PC-3 (cell line): ENCODE measurements around the gene MED1. TPM values are rescaled to one million over a fixed set of nuclear protein-coding genes. Genes with fewer than 3 reads are reported as not detected.

Experiments used
- ATAC-seq: fragments of 200-7000 bp; cut with Tn5 transposase; 2 replicates; pipeline ENCODE4 v1.9.1; 2020; ENCODE audit warnings: mild to moderate bottlenecking, moderate library complexity
- BruUV-seq: library from RNA; stranded (reverse); fragments of 400-500 nt; replicated peaks from 2 replicates; lab custom pipeline; 2021; lab: Mats Ljungman, UMichigan
- CTCF ChIA-PET: fragments of 300-600 bp; sonication (Branson Sonifier 250); formaldehyde crosslinking; loops from one replicate; lab custom pipeline; 2022; ENCODE audit warnings: antibody characterized with exemption; lab: Charles Lee
- POLR2A ChIA-PET: fragments of 300-600 bp; sonication (Branson Sonifier 250); formaldehyde crosslinking; loops from one replicate; lab custom pipeline; 2022; ENCODE audit warnings: antibody characterized with exemption; ENCODE audit not compliant: unreplicated experiment; lab: Charles Lee
- DNase-seq: peaks from one replicate; pipeline ENCODE4 v3.0.0-alpha.2; 2015
- H2AFZ ChIP-seq: fragments of 300-600 bp; sonication (generic); 2 replicates; pipeline ENCODE4 v1.6.0; 2016; ENCODE audit warnings: antibody characterized with exemption, low read length
- H3F3A ChIP-seq: fragments of 300-600 bp; sonication (generic); one replicate; pipeline ENCODE4 v1.6.0; 2017; ENCODE audit warnings: antibody characterized with exemption, low read length, control low read depth, mild to moderate bottlenecking; ENCODE audit not compliant: unreplicated experiment
- H3K27ac ChIP-seq: fragments of 300-600 bp; sonication (generic); 2 replicates; pipeline ENCODE4 v1.5.1; 2016; ENCODE audit warnings: mild to moderate bottlenecking, low read length
- H3K27me3 ChIP-seq: fragments of 300-600 bp; sonication (generic); 2 replicates; pipeline ENCODE4 v1.6.1; 2016; ENCODE audit warnings: low read length, mixed read lengths
- H3K36me3 ChIP-seq: fragments of 300-600 bp; sonication (generic); 2 replicates; pipeline ENCODE4 v1.6.1; 2016; ENCODE audit warnings: low read depth, mixed run types, low read length, mixed read lengths
- H3K4me1 ChIP-seq: fragments of 300-600 bp; sonication (generic); 2 replicates; pipeline ENCODE4 v1.5.1; 2016; ENCODE audit warnings: low read length; ENCODE audit not compliant: insufficient read depth
- H3K4me2 ChIP-seq: fragments of 300-600 bp; sonication (generic); 2 replicates; pipeline ENCODE4 v1.6.0; 2016; ENCODE audit warnings: low read length
- H3K4me3 ChIP-seq: fragments of 300-600 bp; sonication (generic); 2 replicates; pipeline ENCODE4 v1.5.1; 2016; ENCODE audit warnings: mild to moderate bottlenecking, low read length, mixed read lengths
- H3K79me2 ChIP-seq: fragments of 300-600 bp; sonication (generic); 2 replicates; pipeline ENCODE4 v1.6.1; 2017; ENCODE audit warnings: low read length, mixed read lengths
- H3K9ac ChIP-seq: fragments of 300-600 bp; sonication (generic); 2 replicates; pipeline ENCODE4 v1.6.0; 2016; ENCODE audit warnings: mild to moderate bottlenecking, low read length
- H3K9me2 ChIP-seq: fragments of 300-600 bp; sonication (generic); replicated peaks from 2 replicates; pipeline ENCODE4 v1.6.1; 2016; ENCODE audit warnings: mixed run types, low read length, mixed read lengths
- H3K9me3 ChIP-seq: fragments of 300-600 bp; sonication (generic); 2 replicates; pipeline ENCODE4 v1.6.1; 2016; ENCODE audit warnings: low read length, mixed read lengths
- H4K20me1 ChIP-seq: fragments of 300-600 bp; sonication (generic); 2 replicates; pipeline ENCODE4 v1.6.1; 2016; ENCODE audit warnings: low read length, mixed read lengths
- CTCF ChIP-seq: fragments of 300-600 bp; sonication (generic); conservative IDR thresholded peaks from 2 replicates; pipeline ENCODE4 v1.5.1; 2017; ENCODE audit warnings: antibody characterized with exemption, low read depth, mild to moderate bottlenecking, low read length
- EZH2 ChIP-seq: fragments of 300-600 bp; sonication (generic); IDR thresholded peaks from one replicate; pipeline ENCODE4 v1.6.1; 2017; ENCODE audit warnings: antibody characterized with exemption, mild to moderate bottlenecking, low read length; ENCODE audit not compliant: unreplicated experiment
- EZH2phosphoT487 ChIP-seq: fragments of 300-600 bp; sonication (generic); IDR thresholded peaks from 2 replicates; pipeline ENCODE4 v1.6.1; 2018; ENCODE audit warnings: mild to moderate bottlenecking, antibody characterized with exemption, low read length, borderline replicate concordance
- intact Hi-C: fragments of 100-400 bp; cut with micrococcal nuclease; formaldehyde crosslinking; loops from 2 replicates; pipeline ENCODE4 v1.9.0; 2023
- total RNA-seq: library from RNA; depleted of rRNA; stranded (reverse); fragments of >200 nt; gene quantifications from 2 replicates; pipeline ENCODE4 v1.2.3, GENCODE V29; 2014

MED1 gene
- total RNA-seq, 1 experiment from 2014 or later: 19.1 TPM

GRCh38 chr17:39461113-39461925 lies 10.3 kb upstream of the MED1 start, which contains the start of gene CDK12:
CDK12 (plus strand) TSS chr17:39461486; CDS start chr17:39462072, 586 bp downstream.
- no peak for TF ChIP-seq EZH2
- no peak for TF ChIP-seq EZH2phosphoT487
- no peak for TF ChIP-seq CTCF
- peak within 1 kb of the TSS; percentile 85 for H3K4me2 ChIP-seq
- H3K9ac ChIP-seq: peak within 1 kb of the TSS; percentile 99
- intact Hi-C loops: loop anchor here (5.0 kb wide), 1 partner anchor 59 kb away; the partner anchor contains the start of gene FBXL20
- H3K4me1 ChIP-seq: no peaks in the 10 kb centered on the region
- ATAC-seq: peak; percentile 81
- H3K9me3 ChIP-seq: no peaks in the 10 kb centered on the region
- H3K36me3 ChIP-seq: no peaks in the 10 kb centered on the region
- peak; percentile 99 for DNase-seq
- ChIA-PET POLR2A (interaction anchor here (0.6 to 1.9 kb wide), 8 partner anchors 10 to 853 kb away, joined by 3 to 68 read pairs (median 4); partner anchors contain the start of genes MED1 and RPL19), CTCF (interaction anchor here (0.7 kb wide), 1 partner anchor 162 kb away, joined by 3 read pairs; no protein-coding TSS in a partner anchor)
- no peaks in the 10 kb centered on the region for H3K9me2 ChIP-seq
- H4K20me1 ChIP-seq: peaks cover 31% of the 10 kb centered on the region
- H3F3A ChIP-seq: no peaks in the 10 kb centered on the region
- H3K4me3 ChIP-seq: peak within 1 kb of the TSS; percentile 76
- BruUV-seq: TSS peak; percentile 96
- H3K79me2 ChIP-seq: peaks cover 51% of the 10 kb centered on the region
- peak within 1 kb of the TSS; percentile 98 for H2AFZ ChIP-seq
- H3K27me3 ChIP-seq: no peaks in the 10 kb centered on the region
- peak within 1 kb of the TSS; percentile 82 for H3K27ac ChIP-seq

- H3K27me3 ChIP-seq: no peaks in the 10 kb centered on the region
- no peak overlapping the region for H2AFZ ChIP-seq
- no peaks in the 10 kb centered on the region for H3K36me3 ChIP-seq
- peaks cover 4% of the 10 kb centered on the region; the same call in 1 of the 2 replicates for H3K4me1 ChIP-seq
- H3F3A ChIP-seq: no peaks in the 10 kb centered on the region
- TF ChIP-seq EZH2 (no peak), EZH2phosphoT487 (no peak), CTCF (no peak)
- peaks cover 5% of the 10 kb centered on the region for H3K79me2 ChIP-seq
- no peaks in the 10 kb centered on the region for H3K9me2 ChIP-seq
- no peaks in the 10 kb centered on the region for H3K9me3 ChIP-seq
- ATAC-seq (no peak), DNase-seq (no peak)
- ChIA-PET POLR2A (no interaction called here), CTCF (no interaction called here)
- no peaks in the 10 kb centered on the region for H4K20me1 ChIP-seq
- H3K4me3 ChIP-seq: no peak overlapping the region
- H3K27ac ChIP-seq: no peak overlapping the region
- no peak overlapping the region for H3K9ac ChIP-seq
- no TSS peak for BruUV-seq
- H3K4me2 ChIP-seq: no peak overlapping the region
- intact Hi-C loops: no loop called here
Measured at GRCh38 chr17:39455919-39456318, 4.9 kb upstream of the MED1 start.
